B cell (primary cell): ENCODE measurements around the gene SNAPC4. TPM values are rescaled to one million over a fixed set of nuclear protein-coding genes. Genes with fewer than 3 reads are reported as not detected.

ENCODE experiments used
- ATAC-seq: fragments of 200-7000 bp; cut with Tn5 transposase; one replicate; pipeline ENCODE4 v1.10.0; 2021; ENCODE audit warnings: low read depth, mild to moderate bottlenecking, moderate number of reproducible peaks, moderate library complexity
- CTCF ChIA-PET: fragments of 350-600 bp; sonication (Branson Sonifier 250); formaldehyde crosslinking; loops from one replicate; lab custom pipeline; 2021; ENCODE audit warnings: antibody characterized with exemption, inconsistent platforms; lab: Charles Lee
- POLR2A ChIA-PET: fragments of 350-600 bp; sonication (Branson Sonifier 250); formaldehyde crosslinking; loops from one replicate; lab custom pipeline; 2021; ENCODE audit warnings: antibody characterized with exemption; lab: Charles Lee
- DNase-seq: peaks from one replicate; pipeline ENCODE4 v3.0.0; 2013
- H2AFZ ChIP-seq: 2 replicates; pipeline ENCODE4 v1.6.1; 2012; ENCODE audit warnings: mild to moderate bottlenecking, low read depth, low read length; ENCODE audit not compliant: insufficient read depth, poor library complexity, severe bottlenecking
- H3K27ac ChIP-seq, 2 donors: 1 replicate in 1 of 2; 2 replicates in 1 of 2; pipeline ENCODE4 v1.5.1; 2012 to 2013; ENCODE audit warnings: low read length in 2 of 2, mild to moderate bottlenecking in 2 of 2, moderate library complexity in 1 of 2
- H3K27me3 ChIP-seq, 4 experiments: fragments of 200-600 bp in 1 of 4; sonication (generic) in 1 of 4; replicated peaks in 1 of 4; 1 replicate in 2 of 4; 2 replicates in 2 of 4; pipeline versions ENCODE4 v1.6.1 to v1.7.0; 2013 to 2016; ENCODE audit warnings: low read length in 3 of 4, mild to moderate bottlenecking in 2 of 4, mixed read lengths in 1 of 4, moderate library complexity in 1 of 4; ENCODE audit not compliant: insufficient read depth in 4 of 4, control insufficient read depth in 3 of 4; ENCODE audit errors: control extremely low read depth in 1 of 4
- H3K36me3 ChIP-seq, 2 experiments: replicated peaks in 1 of 2; 1 replicate in 1 of 2; 2 replicates in 1 of 2; pipeline versions ENCODE4 v1.6.1 to v1.7.1; 2013; ENCODE audit warnings: low read length in 1 of 2; ENCODE audit not compliant: insufficient read depth in 2 of 2, control insufficient read depth in 1 of 2; ENCODE audit errors: control extremely low read depth in 1 of 2, extremely low read depth in 1 of 2
- H3K4me1 ChIP-seq, 2 donors: fragments of 200-600 bp in 1 of 2; sonication (generic) in 1 of 2; 1 replicate in 1 of 2; 2 replicates in 1 of 2; pipeline versions ENCODE4 v1.5.1 to v1.6.1; 2013 to 2017; ENCODE audit warnings: low read length in 2 of 2; ENCODE audit not compliant: control insufficient read depth in 2 of 2, insufficient read depth in 2 of 2
- H3K4me2 ChIP-seq: replicated peaks from 2 replicates; pipeline ENCODE3; 2012; ENCODE audit warnings: mild to moderate bottlenecking, low read depth, low read length; ENCODE audit not compliant: poor library complexity, severe bottlenecking
- H3K4me3 ChIP-seq, 5 experiments: fragments of 200-600 bp in 1 of 5; sonication (generic) in 1 of 5; 1 replicate in 3 of 5; 2 replicates in 2 of 5; pipeline versions ENCODE4 v1.5.1 to v1.7.0; 2011 to 2016; ENCODE audit warnings: low read length in 4 of 5, mild to moderate bottlenecking in 4 of 5, low read depth in 2 of 5, control low read depth in 1 of 5, moderate library complexity in 1 of 5; ENCODE audit not compliant: insufficient read depth in 1 of 5; ENCODE audit errors: control extremely low read depth in 1 of 5, extremely low read depth in 1 of 5
- H3K79me2 ChIP-seq: fragments of 200-600 bp; sonication (generic); one replicate; pipeline ENCODE4 v1.6.0; 2016; ENCODE audit warnings: low read length; ENCODE audit not compliant: control insufficient read depth, insufficient read depth
- H3K9ac ChIP-seq: fragments of 200-600 bp; sonication (generic); 2 replicates; pipeline ENCODE4 v1.6.1; 2017; ENCODE audit warnings: mild to moderate bottlenecking, low read length, moderate library complexity
- H3K9me3 ChIP-seq, 3 donors: one replicate each; pipeline versions ENCODE4 v1.6.1 to v1.7.1; 2013; ENCODE audit warnings: low read length in 2 of 3; ENCODE audit not compliant: control insufficient read depth in 2 of 3, insufficient read depth in 1 of 3; ENCODE audit errors: control extremely low read depth in 1 of 3
- H4K20me1 ChIP-seq: 2 replicates; pipeline ENCODE4 v1.6.0; 2012; ENCODE audit warnings: mild to moderate bottlenecking, low read length; ENCODE audit not compliant: insufficient read depth, control insufficient read depth, poor library complexity, severe bottlenecking
- H3K27ac Mint-ChIP-seq: one replicate; pipeline ENCODE4 v1.8.0; 2021; ENCODE audit warnings: mixed read lengths
- H3K27me3 Mint-ChIP-seq: one replicate; pipeline ENCODE4 v1.8.0; 2021; ENCODE audit warnings: mixed read lengths
- H3K4me1 Mint-ChIP-seq: one replicate; pipeline ENCODE4 v1.8.0; 2021; ENCODE audit warnings: mixed read lengths
- H3K4me3 Mint-ChIP-seq: one replicate; pipeline ENCODE4 v1.8.0; 2021; ENCODE audit warnings: mixed read lengths
- H3K9me3 Mint-ChIP-seq: one replicate; pipeline ENCODE4 v1.8.0; 2022; ENCODE audit warnings: mixed read lengths; ENCODE audit not compliant: insufficient read depth
- CTCF ChIP-seq: fragments of 200-600 bp; IDR thresholded peaks from one replicate; pipeline ENCODE4 v1.8.0; 2022; ENCODE audit warnings: antibody characterized with exemption, mild to moderate bottlenecking
- EZH2 ChIP-seq: IDR thresholded peaks from 2 replicates; pipeline ENCODE4 v1.6.1; 2012; ENCODE audit warnings: borderline replicate concordance, low read depth, mild to moderate bottlenecking, moderate library complexity, low read length; ENCODE audit not compliant: insufficient read depth, poor library complexity, severe bottlenecking
- WGBS: methylation state at CpG from one replicate; pipeline ENCODE4 v1.1.5; 2013; ENCODE audit warnings: missing lambda C conversion rate; ENCODE audit not compliant: insufficient coverage; 5-methylcytosine and 5-hydroxymethylcytosine counted together
- intact Hi-C: fragments of 100-400 bp; cut with micrococcal nuclease; formaldehyde crosslinking; loops from one replicate; pipeline ENCODE4 v1.10.0; 2022
- polyA plus RNA-seq: library from polyadenylated mRNA; depleted of rRNA; stranded (reverse); fragments of >200 nt; gene quantifications from 2 replicates; pipeline ENCODE4 v1.2.3, GENCODE V29; 2012
- total RNA-seq, 2 donors: library from RNA; stranded (reverse); fragments of 120-200 nt in 1 of 2; gene quantifications; 1 replicate in 1 of 2; 2 replicates in 1 of 2; pipeline versions ENCODE4 v1.2.3 to v1.2.4, GENCODE V29; 2013 to 2022

Gene SNAPC4
- total and polyA plus RNA-seq, 2 donors (not counting 1 experiment from before 2014, with no cell fraction given), result 13.1 to 15.6 TPM

DNA sequence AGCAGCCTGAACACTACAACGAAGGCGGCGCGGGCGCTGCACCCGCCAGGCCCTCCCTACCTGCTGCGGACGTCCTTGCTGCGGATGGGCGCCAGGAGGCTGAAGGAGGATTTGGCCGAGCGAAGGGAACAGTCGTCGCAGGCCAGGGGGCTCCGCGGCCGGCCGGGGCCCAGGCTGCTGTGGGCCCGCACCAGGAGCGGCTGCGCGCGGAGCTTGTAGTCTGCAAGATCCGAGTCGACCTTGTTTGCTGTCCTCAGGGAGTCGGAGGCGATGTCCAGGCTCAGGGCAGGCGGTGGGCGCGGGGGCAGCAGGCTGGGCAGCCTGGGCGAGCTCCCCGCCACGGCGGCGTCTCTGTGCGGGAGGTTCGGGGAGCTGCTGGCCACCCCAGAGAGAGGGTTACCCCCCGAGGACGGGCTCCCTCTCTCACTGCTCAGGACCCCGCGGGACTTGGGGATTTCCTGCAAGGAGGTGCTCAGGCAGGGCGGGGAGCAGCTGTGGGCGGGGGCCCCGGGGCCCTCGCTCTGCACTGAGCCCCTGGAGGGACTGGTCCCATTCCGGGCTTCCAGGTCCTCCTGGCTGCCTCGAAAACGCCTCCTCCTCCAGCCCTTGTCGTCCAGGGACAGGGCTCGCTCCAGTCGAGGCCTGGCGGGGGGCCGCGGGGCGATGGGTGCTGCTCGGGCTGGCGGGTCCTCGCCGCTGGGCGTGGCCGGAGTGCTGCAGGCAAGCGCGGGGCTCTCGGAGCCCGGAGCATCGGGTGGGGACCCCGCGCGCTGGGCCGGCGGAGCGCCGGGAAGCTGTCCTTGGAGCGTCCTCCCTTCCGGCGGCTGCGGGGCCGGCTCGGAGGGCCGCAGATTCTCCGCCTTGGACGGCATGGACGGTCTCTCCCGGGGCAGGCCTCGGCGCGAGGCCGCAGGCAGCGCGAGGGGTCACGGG lies 38.8 kb upstream of the SNAPC4 start:
- H3K79me2 ChIP-seq, result peaks cover 53% of the 10 kb centered on the region

More for the DNA sequence above, 38.8 kb upstream of the SNAPC4 start:
- POLR2A ChIA-PET, result interaction anchor here (0.6 to 1.3 kb wide), 2 partner anchors 12 to 29 kb away, joined by 4 to 7 read pairs; partner anchors contain the start of genes ENTR1 and PMPCA
- H3K9me3 Mint-ChIP-seq, result no peaks in the 10 kb centered on the region
- H3K27ac Mint-ChIP-seq, result peak overlapping the region; percentile 59
- Histone ChIP-seq H3K27me3 (no peaks in the 10 kb centered on the region), H4K20me1 (peaks cover 60% of the 10 kb centered on the region), H3K27ac (peak overlapping the region in 1 of 2 donors; percentile 55), H3K36me3 (peaks cover 0 to 14% of the 10 kb centered on the region in 2 experiments), H3K9ac (peak overlapping the region; percentile 82), H3K4me3 (peak overlapping the region; percentile 31 to 79 (median 70)), H2AFZ (peak overlapping the region; percentile 88), H3K4me2 (peak overlapping the region; percentile 98), H3K9me3 (no peaks in the 10 kb centered on the region), H3K4me1 (peaks cover 21 to 28% of the 10 kb centered on the region in 2 donors)
- CTCF ChIA-PET, result interaction anchor here (0.9 to 1.3 kb wide), 3 partner anchors 26 to 193 kb away, joined by 3 to 4 read pairs (median 3); no protein-coding TSS in a partner anchor
- H3K27me3 Mint-ChIP-seq, result no peaks in the 10 kb centered on the region
- H3K4me1 Mint-ChIP-seq, result peaks cover 26% of the 10 kb centered on the region
- intact Hi-C loops, result loop anchor here (1.0 to 2.0 kb wide), 3 partner anchors 28 to 44 kb away; partner anchors contain the start of genes ENTR1, PMPCA, SEC16A and SNAPC4
- under 1% methylated on average over 91 of the region's 91 CpGs for WGBS
- H3K4me3 Mint-ChIP-seq, result peak overlapping the region; percentile 84
- TF ChIP-seq CTCF (no peak), EZH2 (no peak)
- peak; percentile 71 for ATAC-seq
- DNase-seq, result peak; percentile 80
